HG03095 (cell line): ENCODE measurements around the gene RANBP17.

Source experiments
- ATAC-seq: cut with Tn5 transposase; IDR thresholded peaks from one replicate; pipeline ENCODE4 v1.9.1; 2021; ENCODE audit warnings: moderate library complexity; ENCODE audit not compliant: unreplicated experiment

RANBP17 gene

GRCh38 chr5:171226864-171227263 is 365.0 kb downstream of the RANBP17 start:
- no peak for ATAC-seq

- ATAC-seq: no peak
Observed at GRCh38 chr5:171236651-171237050, 374.8 kb downstream of the RANBP17 start.

DNA sequence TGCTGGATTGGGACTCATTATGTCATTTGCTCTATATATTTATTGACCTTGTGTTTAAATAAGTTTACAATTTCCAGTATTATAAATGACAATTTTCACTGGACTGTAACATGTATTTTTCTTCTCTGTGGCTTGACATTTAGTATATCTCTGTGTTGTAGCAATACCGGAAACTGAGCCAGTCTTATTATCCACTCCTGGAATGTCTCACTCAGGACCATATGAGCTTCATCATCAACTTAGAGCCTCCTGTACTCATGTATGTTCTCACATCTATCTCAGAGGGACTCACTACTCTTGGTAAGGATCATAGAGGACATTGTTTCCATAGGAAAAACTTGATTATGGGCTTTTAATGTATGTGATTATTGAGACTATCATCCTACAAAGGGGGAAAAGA is 380.7 kb downstream of the RANBP17 start:
- no peak for ATAC-seq

DNA sequence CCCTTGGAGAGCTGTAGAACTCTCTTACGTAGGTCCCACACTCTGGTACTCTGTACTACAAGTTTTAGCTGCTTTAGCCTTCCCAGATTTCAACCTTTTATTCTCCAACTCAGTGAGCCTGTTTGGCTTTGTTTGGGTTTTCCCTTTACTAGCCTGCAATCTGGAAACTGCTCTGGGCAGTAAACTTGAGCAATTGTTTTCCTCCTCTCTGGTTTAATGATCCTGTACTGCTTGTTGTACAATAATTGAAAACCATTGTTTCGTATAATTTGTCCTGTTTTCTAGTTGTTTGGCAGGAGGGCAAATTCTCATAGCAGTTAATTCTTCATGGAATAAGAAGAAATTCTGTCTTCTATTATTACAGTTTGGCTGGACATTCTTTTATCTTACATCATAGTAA is 384.4 kb downstream of the RANBP17 start:
- no peak for ATAC-seq

DNA sequence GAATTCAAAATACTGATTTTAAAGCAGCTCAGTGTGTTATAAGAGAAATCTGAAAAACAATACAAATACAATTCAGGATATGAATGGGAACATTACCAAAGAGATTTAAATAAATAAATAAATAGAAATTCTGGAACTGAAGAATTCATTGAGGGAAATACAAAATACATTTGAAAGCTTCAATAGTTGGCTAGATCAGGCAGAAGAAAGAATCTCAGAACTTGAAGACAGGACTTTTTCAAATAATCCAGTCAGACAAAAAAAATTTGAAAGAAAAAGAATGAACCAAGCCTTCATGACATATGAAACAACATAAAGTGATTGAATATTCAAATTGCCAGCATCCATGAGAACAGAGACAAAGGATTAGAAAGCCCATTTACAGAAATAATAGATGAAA is 387.6 kb downstream of the RANBP17 start:
- no peak for ATAC-seq

GRCh38 chr5:171250738-171251137 is 388.9 kb downstream of the RANBP17 start:
- ATAC-seq: no peak

DNA sequence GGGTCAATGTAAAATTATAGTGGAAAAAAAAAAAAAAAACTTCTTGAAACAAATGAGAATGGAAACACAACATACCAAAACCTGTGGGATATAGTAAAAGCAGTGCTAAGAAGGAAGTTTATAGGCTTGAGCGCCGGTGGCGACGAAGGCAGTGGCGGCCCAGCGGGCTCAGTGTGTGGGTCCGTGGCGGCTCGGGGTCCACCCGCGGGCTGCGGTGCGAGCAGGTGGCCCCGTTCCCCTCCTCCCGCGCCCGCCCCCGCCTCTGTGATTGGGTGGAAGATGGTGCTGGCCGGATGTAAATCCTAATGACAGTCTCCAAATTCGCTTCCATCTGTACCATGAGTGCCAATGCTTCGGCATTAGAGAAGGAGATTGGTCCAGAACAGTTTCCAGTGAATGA is 389.7 kb downstream of the RANBP17 start:
- no peak for ATAC-seq

GRCh38 chr5:171252674-171253073 is 390.9 kb downstream of the RANBP17 start:
- no peak for ATAC-seq

- ATAC-seq: no peak
Observed at GRCh38 chr5:171258737-171259415, 397.1 kb downstream of the RANBP17 start.

- ATAC-seq: no peak
Observed at GRCh38 chr5:171261361-171261760, 399.5 kb downstream of the RANBP17 start.

- ATAC-seq: no peak
Observed at GRCh38 chr5:171261904-171262303, 400.1 kb downstream of the RANBP17 start.

GRCh38 chr5:171263181-171263580 is 401.4 kb downstream of the RANBP17 start:
- ATAC-seq: no peak

DNA sequence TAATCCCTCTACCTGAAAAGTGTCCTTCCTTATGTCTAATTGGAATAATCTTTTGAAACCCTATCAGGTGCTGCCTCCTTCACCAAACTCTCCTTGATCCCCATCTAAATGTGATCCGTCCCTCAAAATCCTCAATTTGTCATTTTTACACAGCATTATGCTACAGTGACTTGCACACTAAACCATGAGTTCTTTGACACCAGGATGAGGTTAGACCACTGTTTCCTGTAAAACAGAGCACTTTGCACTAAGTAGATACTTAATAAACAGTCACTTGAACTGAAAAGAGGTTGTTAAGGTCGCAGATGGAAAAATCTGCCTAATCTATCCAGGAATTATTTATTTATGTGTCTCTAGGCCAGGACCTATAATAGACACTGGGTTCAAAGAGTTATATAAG is 403.0 kb downstream of the RANBP17 start:
- ATAC-seq: no peak

DNA sequence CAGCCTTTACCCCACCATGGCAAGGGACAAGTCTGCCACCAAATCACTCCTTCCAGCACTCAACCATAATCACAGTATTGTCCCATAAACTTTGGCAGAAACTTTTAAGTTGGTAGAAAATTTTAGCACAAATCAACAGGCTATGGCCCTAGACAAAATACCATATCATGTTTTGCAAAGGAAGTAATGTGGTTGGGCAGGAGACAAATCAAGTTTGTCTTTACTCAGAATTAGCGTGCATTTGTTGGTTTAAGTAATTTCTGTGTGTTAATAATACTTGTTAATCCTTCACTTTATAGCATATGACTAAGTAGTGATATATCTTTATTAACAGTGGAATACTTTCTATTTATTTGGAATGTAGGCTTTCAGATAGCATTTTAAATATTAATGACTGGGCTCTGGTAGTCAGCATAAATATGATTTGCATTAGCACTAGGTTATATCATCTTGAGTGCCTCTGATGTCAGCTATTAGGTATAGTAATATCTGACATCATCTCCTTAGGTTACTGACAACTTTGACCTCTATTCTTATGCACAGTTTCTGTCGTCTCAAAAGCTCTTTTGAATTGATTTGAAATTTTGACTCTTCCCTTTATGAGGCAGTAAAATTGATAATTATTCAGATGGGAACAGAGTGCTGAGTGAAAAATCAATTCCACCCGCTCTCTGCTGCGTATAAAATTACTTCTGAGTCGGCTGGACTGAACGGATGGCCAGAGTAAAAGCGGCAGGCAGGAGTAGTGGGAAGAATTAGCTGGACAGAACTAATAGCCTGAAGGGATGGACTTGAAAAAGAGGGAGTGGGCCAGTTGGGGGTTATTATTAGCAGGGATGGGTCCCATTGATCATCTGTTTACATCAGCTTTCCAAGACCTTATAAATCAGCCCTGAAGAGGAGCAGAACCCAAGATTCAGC is 407.1 kb downstream of the RANBP17 start:
- ATAC-seq: no peak

DNA sequence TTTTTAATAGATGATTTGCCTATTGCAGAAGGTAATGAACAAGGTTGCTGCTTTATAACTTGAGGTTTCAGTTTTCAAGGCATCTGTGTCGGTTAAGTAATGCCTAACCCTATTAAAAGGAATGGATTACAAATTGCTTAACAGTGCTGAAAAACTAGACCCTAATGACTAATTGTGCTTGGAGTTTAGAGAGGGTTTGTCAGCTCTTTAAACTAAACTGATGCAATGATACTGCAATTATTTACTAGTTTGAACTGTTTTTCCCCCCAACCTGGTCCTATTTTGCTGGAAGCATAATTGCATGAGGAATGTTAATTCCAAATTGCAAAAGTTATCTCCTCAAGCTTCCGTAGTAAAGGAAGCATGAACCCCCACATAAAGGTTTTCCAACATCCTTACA is 407.9 kb downstream of the RANBP17 start:
- no peak for ATAC-seq

GRCh38 chr5:171270136-171270535 is 408.3 kb downstream of the RANBP17 start:
- ATAC-seq: no peak

DNA sequence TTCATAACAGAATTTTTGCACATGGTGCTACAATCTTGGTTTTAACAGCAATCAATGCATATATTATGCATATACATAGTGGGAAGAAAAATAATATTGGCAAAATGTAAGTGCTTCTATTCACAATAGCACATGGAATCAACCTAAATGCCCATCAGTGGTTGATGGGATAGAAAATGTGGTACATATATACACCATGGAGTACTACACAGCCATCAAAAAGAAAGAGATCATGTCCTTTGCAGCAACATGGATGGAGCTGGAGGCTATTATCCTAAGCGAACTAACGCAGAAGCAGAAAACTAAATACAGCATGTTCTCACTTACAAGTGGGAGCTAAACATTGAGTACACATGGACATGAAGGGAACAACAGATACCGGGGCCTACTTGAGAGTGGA is 410.0 kb downstream of the RANBP17 start:
- no peak for ATAC-seq

GRCh38 chr5:171272996-171273970 is 411.5 kb downstream of the RANBP17 start:
- ATAC-seq: no peak

DNA sequence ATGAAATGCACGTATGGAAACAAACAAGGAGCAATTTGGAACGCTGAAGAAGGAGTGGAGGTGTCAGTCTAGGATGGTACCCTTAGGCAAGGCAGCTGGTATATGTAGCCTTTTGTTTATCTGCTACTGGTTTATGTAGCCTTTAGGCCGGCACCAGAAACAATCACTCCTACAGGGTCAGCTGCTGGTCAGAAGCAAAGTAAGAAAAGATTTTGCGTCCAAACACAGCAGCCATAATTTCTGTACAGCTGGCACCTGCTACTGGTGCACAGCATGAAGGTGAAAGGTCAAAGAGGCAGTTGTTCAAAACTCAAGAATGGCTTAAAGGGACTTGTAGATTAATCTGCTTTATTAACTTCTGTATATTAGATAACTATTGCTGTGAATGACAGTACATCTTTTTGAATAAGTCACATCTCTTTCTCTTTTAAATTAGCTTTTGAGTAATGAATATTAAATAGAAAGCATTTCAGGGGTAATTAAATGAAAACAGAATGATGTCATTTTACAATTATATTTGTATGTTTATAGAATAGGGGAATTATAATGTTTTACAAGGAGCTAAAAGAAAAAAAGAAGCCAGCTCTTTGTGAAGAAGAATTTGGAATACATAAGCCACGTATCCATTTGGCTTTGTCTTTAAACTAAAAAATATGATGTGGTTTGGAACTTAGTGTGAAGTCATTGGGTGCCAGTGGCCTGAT is 414.2 kb downstream of the RANBP17 start:
- ATAC-seq: no peak

- ATAC-seq: no peak
Observed at GRCh38 chr5:171283753-171284152, 421.9 kb downstream of the RANBP17 start.
